Hepatocyte (in vitro differentiated cells): Measurements from ENCODE around the gene SIGLEC14. TPM values are rescaled to one million over a fixed set of nuclear protein-coding genes. Genes with fewer than 3 reads are reported as not detected.

ENCODE experiments used
- DNase-seq: peaks from one replicate; pipeline ENCODE4 v3.0.0-alpha.2; 2016; ENCODE audit warnings: low spot score
- H2AFZ ChIP-seq: fragments of 200-600 bp; sonication (generic); 2 replicates; pipeline ENCODE4 v1.6.0; 2016; ENCODE audit warnings: antibody characterized with exemption, mild to moderate bottlenecking
- H3K27ac ChIP-seq: fragments of 200-600 bp; sonication (generic); 2 replicates; pipeline ENCODE4 v1.5.1; 2016; ENCODE audit warnings: mild to moderate bottlenecking
- H3K27me3 ChIP-seq: fragments of 200-600 bp; sonication (generic); 2 replicates; pipeline ENCODE4 v1.6.1; 2016
- H3K36me3 ChIP-seq: fragments of 200-600 bp; sonication (generic); replicated peaks from 2 replicates; pipeline ENCODE4 v1.5.1; 2016; ENCODE audit warnings: low read depth; ENCODE audit not compliant: insufficient read depth
- H3K4me1 ChIP-seq: fragments of 200-600 bp; sonication (generic); 2 replicates; pipeline ENCODE4 v1.5.1; 2016; ENCODE audit warnings: mild to moderate bottlenecking, moderate library complexity; ENCODE audit not compliant: insufficient read depth
- H3K4me2 ChIP-seq: fragments of 200-600 bp; sonication (generic); 2 replicates; pipeline ENCODE4 v1.6.0; 2016
- H3K4me3 ChIP-seq: fragments of 200-600 bp; sonication (generic); 2 replicates; pipeline ENCODE4 v1.5.1; 2016; ENCODE audit warnings: mild to moderate bottlenecking
- H3K79me2 ChIP-seq: fragments of 200-600 bp; sonication (generic); 2 replicates; pipeline ENCODE4 v1.6.0; 2017; ENCODE audit warnings: mild to moderate bottlenecking
- H3K9me2 ChIP-seq: fragments of 200-600 bp; sonication (generic); replicated peaks from 2 replicates; pipeline ENCODE4 v1.6.0; 2017; ENCODE audit warnings: mild to moderate bottlenecking; ENCODE audit not compliant: insufficient read depth
- H3K9me3 ChIP-seq: fragments of 200-600 bp; sonication (generic); 2 replicates; pipeline ENCODE4 v1.5.1; 2016; ENCODE audit warnings: low read depth, mild to moderate bottlenecking
- H4K20me1 ChIP-seq: fragments of 200-600 bp; sonication (generic); 2 replicates; pipeline ENCODE4 v1.6.0; 2016; ENCODE audit warnings: mild to moderate bottlenecking; ENCODE audit not compliant: insufficient read depth, poor library complexity, severe bottlenecking
- CTCF ChIP-seq: fragments of 200-600 bp; sonication (generic); IDR thresholded peaks from 2 replicates; pipeline ENCODE4 v1.5.1; 2016; ENCODE audit warnings: antibody characterized with exemption, mild to moderate bottlenecking; ENCODE audit not compliant: poor library complexity
- EZH2 ChIP-seq: fragments of 200-600 bp; sonication (generic); IDR thresholded peaks from 2 replicates; pipeline ENCODE4 v1.6.1; 2016; ENCODE audit warnings: antibody characterized with exemption, mild to moderate bottlenecking, borderline replicate concordance
- EZH2phosphoT487 ChIP-seq: fragments of 200-600 bp; sonication (generic); IDR thresholded peaks from one replicate; pipeline ENCODE4 v1.6.1; 2018; ENCODE audit warnings: antibody characterized with exemption, mild to moderate bottlenecking, low read depth, moderate library complexity; ENCODE audit not compliant: unreplicated experiment, severe bottlenecking
- whole genome bisulfite sequencing: methylation state at CpG from one replicate; pipeline ENCODE4 v1.1.6; 2016; ENCODE audit warnings: low lambda C conversion rate; ENCODE audit errors: missing lambda C conversion rate; 5-methylcytosine and 5-hydroxymethylcytosine counted together
- polyA plus RNA-seq: library from polyadenylated mRNA; unstranded; fragments of >200 nt; fragmentation: Nextera tagmentation; extraction: Ambion mirVana; gene quantifications from 2 replicates; pipeline ENCODE4 v1.2.1, GENCODE V29; 2016
- total RNA-seq: library from RNA; depleted of rRNA; stranded (reverse); fragments of >200 nt; gene quantifications from 2 replicates; pipeline ENCODE4 v1.2.3, GENCODE V29; 2014

The SIGLEC14 gene
- total and polyA plus RNA-seq, 2 experiments from 2014 or later = 0.13 to 0.47 TPM

DNA sequence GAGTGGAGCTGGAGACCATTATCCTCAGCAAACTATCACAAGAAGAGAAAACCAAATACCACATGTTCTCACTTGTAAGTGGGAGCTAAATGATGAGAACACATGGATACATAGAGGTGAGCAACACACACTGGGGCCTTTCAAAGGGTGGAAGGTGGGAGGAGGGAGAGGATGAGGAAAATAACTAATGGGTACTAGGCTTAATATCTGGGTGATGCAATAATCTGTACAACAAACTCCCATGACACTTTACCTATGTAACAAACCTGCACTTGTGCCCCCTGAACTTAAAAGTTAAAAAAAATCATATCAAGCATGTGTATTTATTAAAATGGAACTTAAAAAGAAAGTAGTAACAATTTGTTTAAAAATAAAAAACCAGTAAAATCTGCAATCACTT, 5.0 kb downstream of the SIGLEC14 start:
- Histone ChIP-seq H3K36me3 (no peaks in the 10 kb centered on the region), H2AFZ (no peak overlapping the region), H3K4me3 (no peak overlapping the region), H3K9me3 (no peaks in the 10 kb centered on the region), H3K4me2 (no peak overlapping the region), H3K27me3 (no peaks in the 10 kb centered on the region), H4K20me1 (no peaks in the 10 kb centered on the region), H3K9me2 (no peaks in the 10 kb centered on the region), H3K79me2 (no peaks in the 10 kb centered on the region), H3K27ac (no peak overlapping the region), H3K4me1 (no peaks in the 10 kb centered on the region)
- DNase-seq = no peak
- TF ChIP-seq CTCF (no peak), EZH2 (no peak), EZH2phosphoT487 (no peak)

DNA sequence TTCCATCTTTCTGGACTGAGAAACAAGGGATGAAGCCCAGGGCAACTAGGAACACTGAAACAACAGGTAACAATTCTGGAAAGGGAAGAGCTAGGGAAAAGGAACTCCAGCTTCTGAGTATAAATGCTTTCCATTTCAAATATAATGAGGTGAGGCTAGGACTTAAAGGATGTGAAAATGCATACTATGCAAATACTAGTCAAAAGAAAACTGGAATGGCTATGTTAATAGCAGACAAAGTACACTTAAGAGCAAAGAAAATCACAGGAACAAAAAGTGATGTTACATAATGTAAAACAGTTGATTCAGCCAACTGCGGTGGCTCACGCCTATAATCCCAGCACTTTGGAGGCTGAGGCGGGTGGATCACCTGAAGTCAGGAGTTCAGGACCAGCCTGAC, 6.2 kb downstream of the SIGLEC14 start:
- TF ChIP-seq CTCF (no peak), EZH2phosphoT487 (no peak), EZH2 (no peak)

GRCh38 chr19:51639916-51640315, 6.7 kb downstream of the SIGLEC14 start:
- no peak for DNase-seq
- H2AFZ ChIP-seq = no peak overlapping the region
- H3K79me2 ChIP-seq = no peaks in the 10 kb centered on the region
- H3K4me3 ChIP-seq = no peak overlapping the region
- no peak overlapping the region for H3K4me2 ChIP-seq
- H4K20me1 ChIP-seq = no peaks in the 10 kb centered on the region
- H3K27ac ChIP-seq = no peak overlapping the region
- H3K9me2 ChIP-seq = no peaks in the 10 kb centered on the region
- TF ChIP-seq EZH2phosphoT487 = no peak
- no peak for TF ChIP-seq CTCF
- no peak for TF ChIP-seq EZH2
- no peaks in the 10 kb centered on the region for H3K9me3 ChIP-seq
- 42% methylated on average over 4 of the region's 4 CpGs for WGBS
- H3K27me3 ChIP-seq = no peaks in the 10 kb centered on the region
- no peaks in the 10 kb centered on the region for H3K4me1 ChIP-seq
- H3K36me3 ChIP-seq = no peaks in the 10 kb centered on the region

More for the DNA sequence above, 6.2 kb downstream of the SIGLEC14 start:
- Histone ChIP-seq H3K36me3 (no peaks in the 10 kb centered on the region), H4K20me1 (no peaks in the 10 kb centered on the region), H3K9me2 (no peaks in the 10 kb centered on the region), H3K4me3 (no peak overlapping the region), H3K27me3 (no peaks in the 10 kb centered on the region), H3K4me1 (no peaks in the 10 kb centered on the region), H3K9me3 (no peaks in the 10 kb centered on the region), H3K27ac (no peak overlapping the region), H3K4me2 (no peak overlapping the region), H3K79me2 (no peaks in the 10 kb centered on the region), H2AFZ (no peak overlapping the region)
- WGBS = 82% methylated on average over 3 of the region's 3 CpGs
- no peak for DNase-seq

- H3K4me3 ChIP-seq = no peak overlapping the region
- no peak overlapping the region for H2AFZ ChIP-seq
- H3K4me2 ChIP-seq = no peak overlapping the region
- H3K36me3 ChIP-seq = no peaks in the 10 kb centered on the region
- no peaks in the 10 kb centered on the region for H3K9me2 ChIP-seq
- H3K79me2 ChIP-seq = no peaks in the 10 kb centered on the region
- DNase-seq = no peak
- WGBS = 22% methylated on average over 5 of the region's 5 CpGs
- no peaks in the 10 kb centered on the region for H3K9me3 ChIP-seq
- TF ChIP-seq EZH2 (no peak), EZH2phosphoT487 (no peak), CTCF (peak; percentile 27)
- no peak overlapping the region for H3K27ac ChIP-seq
- no peaks in the 10 kb centered on the region for H4K20me1 ChIP-seq
- no peaks in the 10 kb centered on the region for H3K4me1 ChIP-seq
- H3K27me3 ChIP-seq = no peaks in the 10 kb centered on the region
Observed at GRCh38 chr19:51637362-51637978, 9.2 kb downstream of the SIGLEC14 start.
